ENCODE measurements around the gene PTPRG.

DNA sequence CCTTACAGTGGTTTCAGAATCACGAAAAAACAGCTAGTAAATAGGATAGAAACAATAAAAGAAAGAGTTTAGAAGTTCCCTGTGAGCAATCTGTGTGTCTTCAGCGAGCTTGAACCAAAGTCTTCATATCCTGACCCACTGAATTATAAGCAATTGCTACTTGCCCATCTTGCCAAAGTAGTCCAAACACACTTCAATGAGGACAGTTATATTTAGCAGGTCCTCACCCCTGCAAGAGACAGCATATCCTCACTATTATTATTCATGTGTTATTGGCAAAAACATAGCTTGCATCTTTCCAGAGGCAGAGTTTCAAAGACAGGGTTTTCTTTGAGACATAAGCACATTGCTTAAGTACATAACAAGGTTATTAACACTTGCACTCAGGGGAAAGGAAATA is 734.2 kb downstream of the PTPRG start:
- TF ChIP-seq, protein P1, sequence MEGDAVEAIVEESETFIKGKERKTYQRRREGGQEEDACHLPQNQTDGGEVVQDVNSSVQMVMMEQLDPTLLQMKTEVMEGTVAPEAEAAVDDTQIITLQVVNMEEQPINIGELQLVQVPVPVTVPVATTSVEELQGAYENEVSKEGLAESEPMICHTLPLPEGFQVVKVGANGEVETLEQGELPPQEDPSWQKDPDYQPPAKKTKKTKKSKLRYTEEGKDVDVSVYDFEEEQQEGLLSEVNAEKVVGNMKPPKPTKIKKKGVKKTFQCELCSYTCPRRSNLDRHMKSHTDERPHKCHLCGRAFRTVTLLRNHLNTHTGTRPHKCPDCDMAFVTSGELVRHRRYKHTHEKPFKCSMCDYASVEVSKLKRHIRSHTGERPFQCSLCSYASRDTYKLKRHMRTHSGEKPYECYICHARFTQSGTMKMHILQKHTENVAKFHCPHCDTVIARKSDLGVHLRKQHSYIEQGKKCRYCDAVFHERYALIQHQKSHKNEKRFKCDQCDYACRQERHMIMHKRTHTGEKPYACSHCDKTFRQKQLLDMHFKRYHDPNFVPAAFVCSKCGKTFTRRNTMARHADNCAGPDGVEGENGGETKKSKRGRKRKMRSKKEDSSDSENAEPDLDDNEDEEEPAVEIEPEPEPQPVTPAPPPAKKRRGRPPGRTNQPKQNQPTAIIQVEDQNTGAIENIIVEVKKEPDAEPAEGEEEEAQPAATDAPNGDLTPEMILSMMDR (IDR thresholded peaks at IDR 0.05 in 4 of 5, conservative IDR thresholded peaks at IDR 0.05 in 1 of 5) = no peak
- no peak for TF ChIP-seq POLR2A (IDR thresholded peaks at IDR 0.05)
